Muscle layer of duodenum (tissue), 2 donors: ENCODE results near the gene FRMD4B.

Source experiments
- H3K27ac ChIP-seq: one replicate; pipeline ENCODE4 v1.7.0; 2013; ENCODE audit warnings: mild to moderate bottlenecking, low read length
- H3K27me3 ChIP-seq: one replicate; pipeline ENCODE4 v1.7.0; 2013; ENCODE audit warnings: low read depth, mild to moderate bottlenecking, control low read depth, low read length
- H3K36me3 ChIP-seq, 2 donors: one replicate each; pipeline ENCODE4 v1.7.0; 2013; ENCODE audit warnings: low read length in 2 of 2, control low read depth in 1 of 2, mild to moderate bottlenecking in 1 of 2; ENCODE audit not compliant: insufficient read depth in 2 of 2, control insufficient read depth in 1 of 2
- H3K4me1 ChIP-seq, 2 donors: one replicate each; pipeline ENCODE4 v1.7.0; 2013; ENCODE audit warnings: low read length in 2 of 2, mild to moderate bottlenecking in 2 of 2, control low read depth in 1 of 2, moderate library complexity in 1 of 2; ENCODE audit not compliant: insufficient read depth in 2 of 2, control insufficient read depth in 1 of 2
- H3K4me3 ChIP-seq, 2 donors: one replicate each; pipeline ENCODE4 v1.7.0; 2013; ENCODE audit warnings: low read length in 2 of 2, low read depth in 1 of 2, mild to moderate bottlenecking in 1 of 2
- H3K9me3 ChIP-seq, 2 donors: one replicate each; pipeline ENCODE4 v1.7.0; 2013; ENCODE audit warnings: low read length in 2 of 2, control low read depth in 1 of 2, mild to moderate bottlenecking in 1 of 2; ENCODE audit not compliant: control insufficient read depth in 1 of 2
- donor health status: healthy.

The FRMD4B gene

DNA sequence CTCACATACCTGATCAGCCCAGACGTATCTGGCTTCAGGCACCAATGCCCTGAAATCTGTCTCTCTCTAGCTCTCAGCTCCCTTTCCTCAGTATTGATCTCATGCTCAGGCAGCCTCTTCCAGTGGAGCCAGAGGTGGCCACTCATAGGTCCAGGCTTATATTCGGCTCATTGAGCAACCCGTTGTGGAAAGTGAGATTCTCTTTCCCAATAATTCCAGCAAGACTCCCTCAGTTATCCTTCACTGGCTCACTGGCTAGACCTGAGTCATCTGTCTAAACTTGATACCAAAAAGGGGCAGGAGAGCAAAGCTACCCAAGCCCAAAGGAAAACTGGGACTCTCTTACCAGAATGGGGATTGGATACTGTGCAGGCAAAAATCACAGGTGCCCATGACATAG is 33.4 kb upstream of the FRMD4B start:
- Histone ChIP-seq H3K27ac (no peak overlapping the region), H3K4me1 (no peaks in the 10 kb centered on the region), H3K27me3 (no peaks in the 10 kb centered on the region), H3K4me3 (no peak overlapping the region), H3K36me3 (no peaks in the 10 kb centered on the region), H3K9me3 (no peaks in the 10 kb centered on the region)

DNA sequence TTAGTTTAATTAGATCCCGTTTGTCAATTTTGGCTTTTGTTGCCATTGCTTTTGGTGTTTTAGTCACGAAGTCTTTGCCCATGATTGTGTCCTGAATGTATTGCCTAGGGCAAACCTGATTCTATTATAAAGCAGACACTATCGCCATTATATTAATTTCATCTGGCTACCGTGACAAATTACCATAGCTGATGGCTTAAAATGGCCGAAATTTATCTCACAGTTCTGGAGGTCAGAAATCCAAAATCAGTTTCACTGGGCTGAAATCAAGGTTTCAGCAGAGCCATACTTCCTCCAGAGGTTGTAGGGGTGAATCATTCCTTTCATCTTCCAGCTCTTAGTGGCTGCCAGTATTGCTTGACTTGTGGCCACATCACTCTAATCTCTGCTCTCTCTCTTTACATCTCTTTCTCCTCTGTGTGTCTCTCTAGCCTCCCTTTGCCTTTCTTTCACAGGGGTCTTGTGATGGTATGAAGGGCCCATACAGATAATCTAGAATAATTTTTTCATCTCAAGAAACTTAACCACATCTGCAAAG is 31.7 kb upstream of the FRMD4B start:
- Histone ChIP-seq H3K4me3 (no peak overlapping the region), H3K9me3 (no peaks in the 10 kb centered on the region), H3K4me1 (no peaks in the 10 kb centered on the region), H3K36me3 (no peaks in the 10 kb centered on the region), H3K27me3 (no peaks in the 10 kb centered on the region), H3K27ac (no peak overlapping the region)

DNA sequence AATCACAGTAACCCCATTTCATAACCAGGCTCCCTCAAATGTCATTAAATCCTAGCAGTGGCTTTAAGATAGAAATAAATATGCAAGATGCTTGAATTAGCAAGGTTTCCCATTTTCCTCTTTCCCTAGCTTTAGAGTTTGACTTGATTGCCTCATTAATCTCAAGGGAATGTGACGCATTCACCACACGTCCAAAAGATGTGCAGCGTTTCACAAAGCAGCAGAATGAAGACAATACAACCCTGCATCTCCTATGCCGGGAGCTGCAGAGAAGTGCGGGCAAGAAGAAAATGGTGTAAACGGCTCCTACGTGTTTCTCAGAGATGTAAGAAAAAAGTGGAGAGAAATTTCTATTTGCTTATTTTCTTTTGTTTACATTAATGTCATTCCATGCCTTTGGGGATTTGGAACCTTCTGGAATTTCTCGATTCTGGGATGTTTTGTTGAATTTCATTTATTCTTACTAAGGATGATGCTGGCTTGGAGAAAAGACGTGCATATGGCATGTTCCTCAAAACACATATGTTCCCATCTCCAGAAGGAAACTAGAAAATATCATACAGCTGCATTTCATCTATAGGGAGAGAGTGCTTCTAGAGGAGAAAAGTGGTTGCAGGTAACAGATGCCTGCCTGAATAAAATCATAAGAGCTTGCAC is 27.8 kb upstream of the FRMD4B start:
- H3K36me3 ChIP-seq, result no peaks in the 10 kb centered on the region
- H3K9me3 ChIP-seq, result no peaks in the 10 kb centered on the region
- no peak overlapping the region for H3K4me3 ChIP-seq
- H3K4me1 ChIP-seq, result no peaks in the 10 kb centered on the region
- no peak overlapping the region for H3K27ac ChIP-seq
- no peaks in the 10 kb centered on the region for H3K27me3 ChIP-seq

GRCh38 chr3:69411346-69411745 is 25.5 kb upstream of the FRMD4B start:
- H3K36me3 ChIP-seq, result no peaks in the 10 kb centered on the region
- no peak overlapping the region for H3K4me3 ChIP-seq
- H3K9me3 ChIP-seq, result no peaks in the 10 kb centered on the region
- H3K4me1 ChIP-seq, result peaks cover 0 to 2% of the 10 kb centered on the region in 2 donors
- no peak overlapping the region for H3K27ac ChIP-seq
- no peaks in the 10 kb centered on the region for H3K27me3 ChIP-seq

- peaks cover 0 to 2% of the 10 kb centered on the region in 2 donors for H3K9me3 ChIP-seq
- peak overlapping the region in 1 of 2 donors; percentile 14 for H3K4me3 ChIP-seq
- H3K27me3 ChIP-seq, result no peaks in the 10 kb centered on the region
- peaks cover 0 to 7% of the 10 kb centered on the region in 2 donors for H3K4me1 ChIP-seq
- no peak overlapping the region for H3K27ac ChIP-seq
- no peaks in the 10 kb centered on the region for H3K36me3 ChIP-seq
Observed at GRCh38 chr3:69410301-69410700, 24.4 kb upstream of the FRMD4B start.

DNA sequence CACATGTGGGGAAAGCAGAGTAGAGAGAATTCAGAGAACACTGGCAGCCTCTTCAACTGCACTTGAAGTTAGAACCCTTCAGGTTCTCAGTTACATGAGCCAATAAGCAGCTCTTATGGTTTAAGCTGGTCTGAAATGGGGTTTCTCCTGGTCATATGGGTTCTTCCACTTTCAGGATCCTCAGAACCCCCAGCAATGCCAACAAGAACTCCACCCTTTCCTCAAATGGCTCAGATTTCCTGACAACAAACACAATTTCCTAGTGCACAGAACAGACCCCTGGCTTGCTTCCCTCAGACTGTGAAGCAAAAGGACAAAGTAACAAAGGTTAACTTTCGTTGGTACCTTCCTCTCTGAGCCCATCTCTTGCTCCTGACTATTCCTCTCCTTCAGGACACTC is 23.9 kb upstream of the FRMD4B start:
- H3K4me3 ChIP-seq, result peak overlapping the region in 1 of 2 donors; percentile 14
- peaks cover 0 to 7% of the 10 kb centered on the region in 2 donors for H3K9me3 ChIP-seq
- peaks cover 0 to 7% of the 10 kb centered on the region in 2 donors for H3K4me1 ChIP-seq
- peak overlapping the region; percentile 11 for H3K27ac ChIP-seq
- no peaks in the 10 kb centered on the region for H3K27me3 ChIP-seq
- no peaks in the 10 kb centered on the region for H3K36me3 ChIP-seq

DNA sequence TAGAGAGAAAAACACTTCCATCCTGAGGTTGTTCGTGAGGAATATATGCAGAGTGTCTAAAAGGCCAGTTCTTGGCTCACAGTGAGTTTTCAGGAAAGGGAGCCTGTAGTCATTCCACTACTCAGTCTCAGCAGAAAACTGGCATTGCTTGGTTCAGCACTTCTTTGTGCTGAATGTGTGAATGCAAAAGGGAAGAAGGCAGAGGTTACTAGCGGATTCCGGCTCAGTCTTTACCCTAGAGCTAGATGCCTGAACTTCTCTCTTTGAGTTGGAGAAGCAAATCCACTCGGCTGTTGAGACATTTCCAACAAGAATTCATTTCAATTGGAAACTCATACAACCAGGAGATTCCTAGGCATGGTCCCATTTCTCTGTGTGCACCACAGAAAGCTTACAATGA is 23.1 kb upstream of the FRMD4B start:
- peaks cover 0 to 10% of the 10 kb centered on the region in 2 donors for H3K9me3 ChIP-seq
- no peaks in the 10 kb centered on the region for H3K36me3 ChIP-seq
- no peaks in the 10 kb centered on the region for H3K27me3 ChIP-seq
- peaks cover 0 to 7% of the 10 kb centered on the region in 2 donors for H3K4me1 ChIP-seq
- no peak overlapping the region for H3K4me3 ChIP-seq
- peak overlapping the region; percentile 11 for H3K27ac ChIP-seq

DNA sequence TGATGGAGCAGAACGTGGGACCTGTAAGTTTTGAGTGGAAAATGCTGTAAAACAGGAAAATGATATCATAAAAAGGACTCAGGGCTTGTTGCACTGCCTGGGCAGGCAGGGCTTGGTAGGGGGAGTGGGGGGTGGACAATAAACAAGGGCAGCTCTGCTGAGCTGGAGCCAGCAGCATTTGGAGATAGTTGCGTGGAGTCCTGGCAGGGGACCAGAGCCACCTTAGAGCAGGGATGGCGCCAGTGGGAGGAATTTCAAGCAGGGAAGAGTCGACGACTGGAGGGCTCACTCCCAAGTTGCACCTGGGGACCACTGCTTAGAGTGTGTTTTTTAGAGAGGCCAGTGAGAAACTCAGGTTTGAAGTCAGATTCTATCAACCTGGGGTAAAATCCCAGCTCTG is 22.7 kb upstream of the FRMD4B start:
- Histone ChIP-seq H3K36me3 (no peaks in the 10 kb centered on the region), H3K4me3 (no peak overlapping the region), H3K4me1 (peaks cover 0 to 7% of the 10 kb centered on the region in 2 donors), H3K27ac (no peak overlapping the region), H3K27me3 (no peaks in the 10 kb centered on the region), H3K9me3 (peaks cover 0 to 10% of the 10 kb centered on the region in 2 donors)

- H3K36me3 ChIP-seq, result no peaks in the 10 kb centered on the region
- H3K4me3 ChIP-seq, result no peak overlapping the region
- peaks cover 0 to 10% of the 10 kb centered on the region in 2 donors for H3K9me3 ChIP-seq
- no peak overlapping the region for H3K27ac ChIP-seq
- H3K4me1 ChIP-seq, result peaks cover 0 to 7% of the 10 kb centered on the region in 2 donors
- no peaks in the 10 kb centered on the region for H3K27me3 ChIP-seq
Observed at GRCh38 chr3:69407908-69408307, 22.0 kb upstream of the FRMD4B start.

DNA sequence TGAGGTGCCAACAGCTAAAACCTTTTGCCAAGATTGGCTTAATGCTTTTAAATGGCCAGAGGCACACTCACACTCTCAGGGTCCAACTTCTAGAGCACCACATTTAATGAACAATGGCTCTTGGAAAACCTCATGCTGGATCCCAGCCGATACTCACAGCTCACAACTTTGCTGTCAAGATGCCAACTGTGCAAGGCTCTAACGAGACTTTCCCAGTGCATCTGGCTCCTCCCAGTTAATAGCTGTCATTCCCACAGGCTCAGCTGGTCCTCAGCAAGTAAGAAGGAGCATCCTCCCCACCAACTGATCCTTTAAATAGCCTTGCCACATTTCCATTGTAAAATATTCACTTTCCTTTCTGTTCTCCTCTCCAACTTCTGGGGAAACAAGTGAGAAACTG is 20.3 kb upstream of the FRMD4B start:
- peaks cover 0 to 7% of the 10 kb centered on the region in 2 donors for H3K4me1 ChIP-seq
- H3K27me3 ChIP-seq, result no peaks in the 10 kb centered on the region
- no peak overlapping the region for H3K4me3 ChIP-seq
- no peak overlapping the region for H3K27ac ChIP-seq
- H3K36me3 ChIP-seq, result no peaks in the 10 kb centered on the region
- peaks cover 0 to 10% of the 10 kb centered on the region in 2 donors for H3K9me3 ChIP-seq

GRCh38 chr3:69405067-69405466 is 19.2 kb upstream of the FRMD4B start:
- Histone ChIP-seq H3K4me1 (peaks cover 0 to 7% of the 10 kb centered on the region in 2 donors), H3K9me3 (peaks cover 0 to 10% of the 10 kb centered on the region in 2 donors), H3K27me3 (no peaks in the 10 kb centered on the region), H3K4me3 (no peak overlapping the region), H3K36me3 (no peaks in the 10 kb centered on the region), H3K27ac (no peak overlapping the region)

GRCh38 chr3:69403454-69403853 is 17.6 kb upstream of the FRMD4B start:
- H3K27me3 ChIP-seq, result no peaks in the 10 kb centered on the region
- peaks cover 0 to 7% of the 10 kb centered on the region in 2 donors for H3K4me1 ChIP-seq
- H3K4me3 ChIP-seq, result no peak overlapping the region
- peaks cover 0 to 10% of the 10 kb centered on the region in 2 donors for H3K9me3 ChIP-seq
- H3K27ac ChIP-seq, result no peak overlapping the region
- no peaks in the 10 kb centered on the region for H3K36me3 ChIP-seq
